Raji (cell line): ENCODE data around the gene PIK3AP1.

Source experiments
- POLR2A ChIP-seq: IDR thresholded peaks from 2 replicates; pipeline ENCODE4 v1.6.1; 2011; ENCODE audit warnings: low read depth, low read length, control low read depth; ENCODE audit not compliant: insufficient read depth

PIK3AP1 gene

DNA sequence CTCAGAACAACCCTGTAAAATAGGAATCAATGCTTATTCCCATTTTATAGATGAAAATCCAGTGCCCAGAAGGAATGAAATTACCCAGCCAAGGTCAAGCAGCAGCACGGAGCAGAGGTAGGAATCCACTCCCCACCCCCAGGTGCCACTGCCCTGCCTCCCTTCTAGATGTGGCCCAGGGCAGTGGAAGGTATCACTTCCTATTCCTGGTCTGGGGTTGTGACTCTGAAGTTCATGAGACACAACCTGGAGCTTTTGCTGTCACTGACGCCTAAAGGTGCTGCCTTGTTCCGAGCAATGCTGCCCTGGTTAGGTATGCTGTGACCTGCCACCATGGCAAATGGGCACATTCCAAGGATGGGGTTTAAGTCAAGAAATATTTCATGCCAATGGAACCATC, 53.6 kb downstream of the PIK3AP1 start:
- TF ChIP-seq POLR2A: no peak

DNA sequence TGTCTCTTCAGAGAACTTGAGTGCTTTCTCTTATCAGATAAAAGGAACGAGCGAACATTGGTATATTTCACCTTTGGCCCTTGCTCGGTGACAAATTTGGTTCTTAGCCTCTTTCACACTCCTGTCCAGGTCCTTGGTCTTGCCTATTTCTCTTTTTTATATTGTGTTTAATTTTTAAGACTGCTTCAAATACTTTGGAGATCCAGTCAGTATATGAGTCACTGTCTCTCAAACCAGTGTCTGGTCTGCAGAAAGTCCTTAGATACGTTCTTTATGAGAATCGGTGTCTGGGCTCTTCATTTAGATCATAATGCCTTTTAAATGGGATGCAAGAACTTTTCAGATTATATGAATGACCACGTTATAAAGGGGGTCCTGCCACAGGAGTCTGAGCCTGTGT, 55.0 kb downstream of the PIK3AP1 start:
- no peak for TF ChIP-seq POLR2A

DNA sequence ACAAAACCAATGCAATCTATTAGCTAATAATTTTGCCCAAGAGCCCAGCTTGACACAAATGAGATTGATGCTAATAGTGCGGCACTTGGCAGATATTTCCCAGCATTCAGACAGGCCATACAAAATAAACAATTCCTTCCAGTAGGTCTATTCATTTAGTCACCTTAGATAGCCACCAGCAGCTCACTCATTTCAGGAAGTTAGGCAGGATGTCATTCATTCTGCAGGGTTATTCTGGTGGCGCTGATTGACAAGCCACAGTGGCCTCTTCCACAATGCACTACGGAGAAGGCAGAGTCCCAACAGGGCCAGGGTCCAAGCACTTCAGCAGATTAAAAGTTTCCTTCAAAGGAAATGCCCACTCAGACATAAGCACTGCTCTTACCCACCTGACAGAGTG, 55.8 kb downstream of the PIK3AP1 start:
- no peak for TF ChIP-seq POLR2A

DNA sequence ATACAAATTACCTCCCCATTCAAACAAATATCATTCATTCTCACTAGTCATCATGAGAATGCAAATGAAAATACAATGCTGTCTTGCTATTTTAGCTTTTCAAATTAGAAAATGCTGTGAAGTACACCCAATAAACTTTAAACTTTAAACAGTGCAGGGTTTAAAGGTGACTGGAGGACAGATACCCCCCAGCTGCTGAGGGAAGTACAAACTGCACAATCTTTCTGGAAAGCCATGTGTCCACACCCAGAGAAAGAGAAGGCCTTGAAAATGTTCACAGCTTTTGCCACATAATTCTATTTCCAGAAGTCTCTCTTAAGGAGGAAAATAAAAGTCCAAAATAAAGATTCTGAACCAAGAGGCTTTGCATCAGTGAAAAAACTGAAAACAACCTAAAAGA, 56.5 kb downstream of the PIK3AP1 start:
- TF ChIP-seq POLR2A: no peak

DNA sequence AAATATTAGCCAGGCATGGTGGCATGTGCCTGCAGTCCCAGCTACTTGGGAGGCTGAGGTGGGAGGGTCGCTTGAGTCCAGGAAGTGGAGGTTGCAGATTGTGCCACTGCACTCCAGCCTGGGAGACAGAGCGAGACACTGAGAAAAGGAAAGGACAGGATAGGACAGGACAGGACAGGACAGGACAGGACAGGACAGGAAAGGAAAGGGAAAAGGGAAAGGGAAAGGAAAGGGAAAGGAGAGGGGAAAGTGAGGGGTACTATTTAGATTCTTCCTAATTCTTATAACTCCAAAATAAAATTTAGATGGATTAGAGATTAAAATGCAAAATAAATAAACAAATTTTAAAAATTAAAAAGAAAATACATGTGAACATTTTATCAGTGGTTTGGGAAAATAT, 58.7 kb downstream of the PIK3AP1 start:
- no peak for TF ChIP-seq POLR2A

DNA sequence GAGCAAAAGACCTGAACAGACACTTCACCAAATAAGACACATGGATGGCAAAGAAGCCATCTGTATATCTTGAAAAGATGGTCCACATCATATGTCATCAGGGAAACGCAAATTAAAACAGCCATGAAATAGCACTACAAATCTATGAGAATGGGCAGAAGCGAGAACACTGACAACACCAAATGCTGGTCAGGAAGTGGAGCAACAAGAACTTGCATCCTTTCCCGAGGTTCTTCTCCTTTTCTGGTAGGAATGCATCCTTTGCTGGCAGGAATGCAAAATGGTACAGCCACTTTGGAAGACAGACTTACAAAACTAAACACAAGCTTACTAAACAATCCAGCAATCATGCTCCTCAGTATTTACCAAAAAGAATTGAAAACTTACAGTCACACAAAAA, 60.0 kb downstream of the PIK3AP1 start:
- TF ChIP-seq POLR2A: no peak

DNA sequence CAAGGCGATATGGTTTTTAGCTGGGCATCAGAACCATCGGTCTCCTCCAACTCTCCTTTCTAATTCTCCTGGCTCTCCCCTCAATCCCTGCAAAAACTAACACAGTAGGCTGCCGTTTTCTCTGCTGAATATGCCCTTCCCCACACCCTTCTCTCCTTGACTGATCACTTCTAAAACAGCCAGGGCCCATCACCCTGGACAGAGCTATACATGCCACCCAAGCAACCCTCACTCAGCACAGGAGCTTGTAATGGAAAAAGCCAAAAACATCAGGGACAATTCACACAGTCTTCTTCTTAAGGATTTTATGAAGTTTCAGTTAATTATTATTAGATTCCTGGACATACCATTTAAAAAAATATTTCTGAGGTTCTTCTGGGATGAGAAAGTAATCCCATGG, 61.5 kb downstream of the PIK3AP1 start:
- no peak for TF ChIP-seq POLR2A

DNA sequence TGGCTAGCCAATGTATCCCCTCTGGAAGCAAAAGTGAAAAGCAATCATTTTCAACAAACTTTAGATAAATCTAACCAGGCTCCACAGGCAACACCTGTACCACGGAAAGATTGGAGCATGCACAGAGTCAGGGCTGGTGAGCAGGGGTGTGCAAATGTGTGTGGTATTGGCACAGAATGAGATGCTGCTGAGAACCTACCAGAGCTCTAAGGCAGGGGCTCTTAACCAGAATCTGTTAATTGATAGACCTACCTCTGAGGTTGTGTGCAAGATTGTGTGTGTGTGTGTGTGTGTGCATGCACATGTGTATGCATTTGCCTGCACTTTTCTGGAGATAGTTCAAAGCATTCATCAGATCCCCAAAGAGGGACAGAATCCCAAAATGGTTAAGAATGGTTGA, 62.9 kb downstream of the PIK3AP1 start:
- no peak for TF ChIP-seq POLR2A

DNA sequence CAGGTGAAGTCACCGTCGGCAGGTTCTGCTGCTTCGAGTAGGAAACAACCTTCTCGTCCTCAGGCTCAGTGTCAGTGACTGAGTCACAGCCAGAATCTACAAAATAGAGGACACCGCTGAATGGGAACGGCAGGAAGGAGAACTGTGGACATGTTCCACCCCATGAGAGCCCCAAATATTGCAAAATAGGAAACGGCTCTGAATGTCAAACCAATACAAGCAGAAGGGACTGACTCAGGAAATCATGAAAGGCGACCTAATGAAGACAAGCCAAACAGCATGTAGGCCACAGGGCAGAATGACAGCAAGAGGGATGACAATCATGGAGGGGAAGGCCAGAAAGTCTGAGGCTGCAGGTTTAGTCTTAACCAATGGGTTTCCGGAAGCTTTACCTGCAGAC, 63.5 kb downstream of the PIK3AP1 start:
- no peak for TF ChIP-seq POLR2A

DNA sequence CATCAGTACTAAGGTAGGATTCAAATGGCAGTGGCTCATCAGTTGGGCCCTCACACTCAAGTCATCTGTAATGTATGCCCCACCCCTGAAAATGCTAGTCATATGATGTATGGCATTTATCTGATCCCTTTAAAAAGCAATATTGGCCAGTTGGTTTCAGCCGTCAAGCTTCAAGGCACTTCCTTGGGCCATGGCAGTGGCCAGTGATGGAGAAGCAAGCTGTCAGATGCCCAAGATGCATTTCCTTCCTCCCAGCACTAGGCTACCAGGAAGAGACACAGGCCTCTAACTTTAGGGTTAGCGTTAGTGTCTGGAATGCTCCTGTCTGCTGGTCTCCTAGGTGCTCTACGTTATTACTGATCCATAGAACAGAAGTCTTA, 64.1 kb downstream of the PIK3AP1 start:
- no peak for TF ChIP-seq POLR2A

DNA sequence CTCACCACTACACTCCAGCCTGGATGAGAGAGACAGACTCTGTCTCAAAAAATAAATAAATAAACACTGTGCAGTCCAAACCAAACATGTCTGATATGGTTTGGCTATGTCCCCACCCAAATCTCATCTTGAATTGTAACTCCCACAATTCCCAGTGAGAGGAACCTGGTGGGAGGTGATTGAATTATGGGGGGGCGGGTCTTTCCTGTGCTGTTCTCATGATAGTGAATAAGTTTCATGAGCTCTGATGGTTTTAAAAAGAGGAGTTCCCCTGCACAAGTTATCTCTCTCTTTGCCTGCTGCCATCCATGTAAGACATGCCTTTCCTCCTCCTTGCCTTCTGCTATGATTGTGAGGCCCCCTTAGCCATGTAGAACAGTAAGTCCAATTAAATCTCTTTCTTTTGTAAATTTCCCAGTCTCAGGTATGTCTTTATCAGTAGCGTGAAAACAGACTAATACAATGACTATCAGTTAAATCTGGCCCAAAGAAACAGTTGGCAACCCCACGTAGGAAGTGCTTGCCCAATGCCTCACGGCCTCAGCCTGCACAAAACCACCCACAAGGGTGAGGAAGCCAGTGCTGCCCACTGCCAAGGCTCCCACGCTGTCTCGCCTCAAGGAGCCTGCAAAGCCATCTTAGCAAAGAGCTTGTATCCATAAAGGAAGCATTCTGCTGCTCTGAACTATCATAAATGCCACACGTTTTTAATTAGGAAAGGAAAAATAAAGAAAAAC, 64.7 kb downstream of the PIK3AP1 start:
- no peak for TF ChIP-seq POLR2A

DNA sequence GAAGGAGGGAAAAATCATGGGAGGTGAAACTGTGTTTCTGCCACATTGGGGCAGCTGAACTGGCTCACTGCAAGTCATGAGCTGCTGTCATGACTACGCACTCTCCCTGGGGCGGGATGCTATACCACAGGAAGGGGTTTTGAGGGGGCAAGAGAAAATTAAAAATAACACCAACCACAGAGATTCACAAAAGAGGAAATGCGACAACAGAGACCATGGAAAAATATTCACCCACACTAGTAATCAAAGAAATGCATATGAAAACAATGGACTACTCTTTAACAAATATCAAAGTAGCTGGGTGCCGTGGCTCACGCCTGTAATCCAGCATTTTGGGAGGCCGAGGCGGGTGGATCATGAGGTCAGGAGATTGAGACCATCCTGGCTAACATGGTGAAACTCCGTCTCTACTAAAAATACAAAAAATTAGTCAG, 68.3 kb downstream of the PIK3AP1 start:
- no peak for TF ChIP-seq POLR2A

DNA sequence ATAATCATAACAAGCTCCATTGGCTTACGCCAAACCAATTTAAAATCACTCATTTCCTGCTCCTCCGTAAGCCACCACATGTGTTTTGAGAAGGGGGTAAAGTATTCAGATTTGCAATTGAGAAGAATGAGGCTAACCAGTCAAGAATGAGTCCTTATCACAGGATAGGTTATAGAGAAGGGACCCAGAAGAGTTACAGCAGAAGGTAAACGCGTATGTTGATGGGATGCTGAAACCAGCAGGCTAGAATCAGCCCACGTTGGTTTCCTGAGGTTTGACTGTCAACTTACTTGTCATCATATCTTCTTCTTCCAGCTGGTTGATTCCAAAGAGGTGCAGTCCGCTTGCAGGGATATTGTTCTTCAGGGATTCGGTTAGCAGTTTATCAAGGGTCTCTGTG, 69.4 kb downstream of the PIK3AP1 start:
- TF ChIP-seq POLR2A: no peak

DNA sequence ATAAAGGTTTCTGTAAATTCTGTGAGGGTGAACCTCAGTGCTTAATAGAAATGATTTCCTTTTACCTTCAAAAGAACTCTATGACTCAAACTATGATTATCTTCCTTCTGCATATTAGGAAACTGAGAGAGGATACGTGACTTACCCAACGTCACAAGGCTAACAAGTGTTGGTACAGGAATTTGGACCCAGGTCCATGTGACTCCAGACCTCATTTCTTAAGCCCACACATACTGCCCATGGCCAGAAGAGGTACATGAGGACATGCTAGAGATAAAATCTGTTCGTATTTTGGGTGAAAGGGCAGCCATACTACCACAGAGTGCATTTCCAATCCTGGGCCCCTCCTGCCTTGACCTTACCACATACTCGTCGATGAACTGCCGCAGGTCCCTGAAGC, 72.0 kb downstream of the PIK3AP1 start:
- TF ChIP-seq POLR2A: no peak

DNA sequence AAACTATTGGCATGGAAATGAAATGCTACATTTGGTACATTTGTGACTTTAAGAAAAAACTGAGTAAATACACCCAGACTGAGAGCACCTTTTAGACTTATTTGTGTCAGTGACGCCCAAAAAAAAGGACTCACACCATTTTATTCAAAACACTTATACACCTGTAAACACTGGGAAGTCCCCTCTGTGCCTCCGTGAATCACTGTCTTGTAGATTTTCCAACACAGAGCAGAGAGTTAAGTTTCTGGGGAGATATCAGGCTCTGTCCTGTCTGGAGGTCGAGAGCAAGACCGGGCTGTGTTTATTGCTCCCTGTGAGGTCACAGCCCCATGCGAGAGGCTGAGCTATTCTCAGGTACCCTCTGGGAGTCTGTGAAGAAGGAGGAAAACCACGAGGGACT, 72.8 kb downstream of the PIK3AP1 start:
- no peak for TF ChIP-seq POLR2A

DNA sequence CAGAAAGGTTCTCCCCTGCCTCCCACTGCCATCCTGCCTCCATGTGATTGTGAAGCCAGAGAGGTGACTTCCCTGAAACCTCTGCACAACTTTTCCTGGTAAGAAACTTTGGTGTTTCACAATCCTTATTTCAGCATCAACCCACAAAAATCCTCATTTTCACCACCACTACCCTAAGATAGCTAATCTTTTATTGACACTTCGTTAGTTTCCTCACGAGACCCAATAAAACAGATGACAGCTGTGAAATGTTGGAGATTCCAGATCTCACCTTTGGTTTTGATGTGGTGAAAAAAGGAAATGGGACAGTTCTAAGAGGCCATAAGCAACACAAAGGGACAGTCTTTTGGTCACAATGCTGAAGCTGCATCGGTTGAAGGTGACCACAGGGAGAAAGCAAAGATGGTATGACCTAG, 73.6 kb downstream of the PIK3AP1 start:
- TF ChIP-seq POLR2A: no peak

DNA sequence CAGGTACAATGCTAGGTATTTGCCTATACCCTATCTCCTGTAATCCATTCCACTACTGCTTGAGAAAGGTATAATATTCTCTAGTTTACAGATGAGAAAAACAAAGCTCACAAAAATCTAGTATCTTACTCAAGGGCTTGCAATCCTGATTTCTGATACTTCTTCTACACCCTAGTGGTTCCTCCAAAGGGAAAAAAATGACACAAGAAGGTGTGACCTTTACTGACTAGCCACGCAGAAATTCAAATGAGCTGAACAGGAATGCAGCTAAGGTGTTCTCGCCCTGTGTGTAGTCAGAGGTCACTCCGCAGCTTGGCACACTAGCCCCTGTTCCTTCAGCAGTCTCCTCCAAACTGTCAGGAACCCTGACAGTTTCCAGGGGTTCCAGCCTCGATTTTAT, 74.0 kb downstream of the PIK3AP1 start:
- TF ChIP-seq POLR2A: no peak
